Measurements from ENCODE around the gene TTC7B. TPM values are rescaled to one million over a fixed set of nuclear protein-coding genes. Genes with fewer than 3 reads are reported as not detected.
A peak's percentile ranks its signal among the peaks of the same experiment; 100 is the strongest.

The TTC7B gene
- total RNA-seq, 4 donors from 2014 or later: 3.3 to 18.1 (median 10.0) TPM

DNA sequence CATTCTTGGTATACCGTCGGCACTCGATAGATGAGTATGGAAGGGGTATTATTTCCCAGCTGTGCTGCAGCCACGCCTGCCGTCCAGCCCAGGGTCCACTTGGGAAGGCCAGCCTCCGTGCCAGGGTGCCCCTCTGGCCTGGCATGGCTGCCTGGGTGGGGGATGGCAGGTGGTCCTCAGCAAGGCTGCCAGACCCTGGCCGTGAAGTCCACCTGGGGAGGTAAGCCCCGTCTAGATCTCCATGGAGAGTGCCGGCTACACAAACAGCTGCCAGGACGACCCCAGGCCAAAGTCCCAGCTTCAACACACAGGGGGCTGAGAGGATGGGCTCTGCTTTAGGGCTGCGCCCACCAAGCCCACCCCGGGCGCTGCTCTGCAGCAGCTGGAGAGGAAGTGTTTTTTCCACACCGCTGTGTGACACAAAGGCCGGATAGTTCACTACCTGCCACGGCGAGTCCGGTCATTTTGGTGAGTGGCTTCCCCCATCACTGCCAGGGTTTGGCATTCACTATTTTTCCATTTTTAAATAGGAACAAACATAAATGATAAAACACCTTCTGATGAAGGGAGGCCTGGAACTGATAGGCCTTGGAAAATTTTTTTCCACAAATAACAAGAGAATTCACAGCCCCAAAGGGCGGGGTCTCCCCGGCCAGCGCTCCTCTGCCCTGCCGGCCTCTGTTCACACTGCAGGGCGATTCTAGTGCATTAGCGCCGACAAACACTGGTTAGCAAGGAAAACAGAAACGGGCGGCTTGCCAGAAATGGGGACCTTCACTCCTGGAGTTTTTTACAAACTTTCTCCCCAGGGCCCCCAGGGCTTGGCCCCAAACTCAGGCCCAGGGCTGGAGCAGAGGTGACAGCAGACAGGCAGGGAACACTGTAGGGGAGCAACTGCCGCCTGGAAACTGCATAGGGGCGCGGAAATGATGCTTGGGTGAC is 257.9 kb downstream of the TTC7B start:
- WGBS, 2 donors: 79 to 89% methylated on average over 12 to 15 of the region's 30 CpGs
- H3K27ac ChIP-seq: no peak overlapping the region
- no peaks in the 10 kb centered on the region for H3K9me3 ChIP-seq
- H3K4me3 ChIP-seq: no peak overlapping the region
- H3K27me3 ChIP-seq: no peaks in the 10 kb centered on the region
- peaks cover 0 to 17% (median 6%) of the 10 kb centered on the region in 3 donors for H3K4me1 ChIP-seq
- no peaks in the 10 kb centered on the region for H3K36me3 ChIP-seq
- TF ChIP-seq POLR2A (IDR thresholded peaks at IDR 0.05): no peak
- DNase-seq: no peak
- intact Hi-C loops (cut with DNase I): no loop called here

DNA sequence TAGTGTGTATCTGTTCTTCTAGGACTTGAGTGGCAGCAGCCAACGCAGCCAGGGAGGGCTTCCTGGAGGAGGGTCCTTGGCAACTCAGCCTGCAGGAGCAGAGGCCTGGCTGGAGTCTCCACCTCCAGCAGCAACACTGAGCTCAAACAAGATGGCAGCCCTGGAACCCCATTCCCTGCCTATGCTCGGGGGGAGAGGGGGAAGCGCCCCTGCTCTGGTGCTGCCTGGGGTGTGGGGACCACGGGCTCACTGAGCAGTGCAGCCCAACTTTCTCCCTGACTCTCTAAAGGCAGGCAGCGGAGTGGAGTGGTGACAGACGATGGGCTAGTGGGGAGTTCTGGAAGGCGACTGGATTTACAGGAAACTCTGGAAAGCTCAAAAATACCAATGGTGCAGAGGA is 258.7 kb downstream of the TTC7B start:
- H3K27ac ChIP-seq: no peak overlapping the region
- no peak overlapping the region for H3K4me3 ChIP-seq
- intact Hi-C loops (cut with DNase I): no loop called here
- WGBS, 2 donors: no CpG with 5 or more reads among the region's 7 CpGs
- H3K9me3 ChIP-seq: no peaks in the 10 kb centered on the region
- H3K4me1 ChIP-seq: peaks cover 0 to 18% (median 6%) of the 10 kb centered on the region in 3 donors
- H3K27me3 ChIP-seq: no peaks in the 10 kb centered on the region
- TF ChIP-seq POLR2A (IDR thresholded peaks at IDR 0.05): no peak
- TF ChIP-seq, protein P1, sequence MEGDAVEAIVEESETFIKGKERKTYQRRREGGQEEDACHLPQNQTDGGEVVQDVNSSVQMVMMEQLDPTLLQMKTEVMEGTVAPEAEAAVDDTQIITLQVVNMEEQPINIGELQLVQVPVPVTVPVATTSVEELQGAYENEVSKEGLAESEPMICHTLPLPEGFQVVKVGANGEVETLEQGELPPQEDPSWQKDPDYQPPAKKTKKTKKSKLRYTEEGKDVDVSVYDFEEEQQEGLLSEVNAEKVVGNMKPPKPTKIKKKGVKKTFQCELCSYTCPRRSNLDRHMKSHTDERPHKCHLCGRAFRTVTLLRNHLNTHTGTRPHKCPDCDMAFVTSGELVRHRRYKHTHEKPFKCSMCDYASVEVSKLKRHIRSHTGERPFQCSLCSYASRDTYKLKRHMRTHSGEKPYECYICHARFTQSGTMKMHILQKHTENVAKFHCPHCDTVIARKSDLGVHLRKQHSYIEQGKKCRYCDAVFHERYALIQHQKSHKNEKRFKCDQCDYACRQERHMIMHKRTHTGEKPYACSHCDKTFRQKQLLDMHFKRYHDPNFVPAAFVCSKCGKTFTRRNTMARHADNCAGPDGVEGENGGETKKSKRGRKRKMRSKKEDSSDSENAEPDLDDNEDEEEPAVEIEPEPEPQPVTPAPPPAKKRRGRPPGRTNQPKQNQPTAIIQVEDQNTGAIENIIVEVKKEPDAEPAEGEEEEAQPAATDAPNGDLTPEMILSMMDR (IDR thresholded peaks at IDR 0.05): no peak
- no peaks in the 10 kb centered on the region for H3K36me3 ChIP-seq
- no peak for DNase-seq

DNA sequence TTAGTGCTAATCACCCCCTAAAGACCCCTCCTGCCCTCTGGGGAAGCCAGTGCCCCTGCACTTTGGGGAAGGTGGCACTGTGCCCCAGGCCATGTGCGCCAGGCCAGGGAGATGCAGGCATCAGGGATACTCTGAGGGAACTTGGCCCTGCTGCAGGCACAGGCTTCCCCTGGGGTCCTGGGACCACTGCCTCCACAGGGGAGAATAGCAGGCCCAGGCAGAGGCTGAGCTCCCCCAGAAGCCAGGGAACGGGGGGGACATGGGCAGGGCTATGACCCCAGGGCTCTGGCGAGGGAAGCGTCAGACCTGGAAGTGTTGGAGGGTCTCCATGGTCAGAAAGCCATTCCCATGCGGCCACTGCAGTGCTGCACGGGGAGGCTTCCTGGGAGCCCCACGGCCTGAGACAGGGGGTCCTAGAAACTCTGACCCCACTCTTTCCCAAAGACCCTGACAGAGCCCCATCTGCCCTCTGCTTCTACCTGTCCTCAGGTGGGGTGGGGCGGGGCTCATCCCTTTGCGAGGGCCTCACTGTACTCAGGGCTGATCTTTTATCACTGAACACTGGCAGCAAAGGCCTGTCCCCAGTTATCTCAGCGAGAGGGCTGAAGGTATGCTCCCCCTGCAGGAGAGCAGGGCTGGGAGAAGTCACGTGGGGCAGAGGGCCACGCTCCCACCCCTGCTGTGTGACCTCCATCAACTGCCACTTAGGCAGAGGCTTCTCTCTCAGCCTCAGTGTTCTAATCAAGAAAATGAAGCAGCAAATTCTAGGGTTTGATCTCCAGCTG is 259.4 kb downstream of the TTC7B start:
- no peak overlapping the region for H3K4me3 ChIP-seq
- no peak for DNase-seq
- 80 to 85% methylated on average over 1 to 7 of the region's 12 CpGs for WGBS, 2 donors
- H3K9me3 ChIP-seq: no peaks in the 10 kb centered on the region
- no peaks in the 10 kb centered on the region for H3K36me3 ChIP-seq
- no peak overlapping the region for H3K27ac ChIP-seq
- H3K27me3 ChIP-seq: no peaks in the 10 kb centered on the region
- intact Hi-C loops (cut with DNase I): no loop called here
- TF ChIP-seq, protein P1 (IDR thresholded peaks at IDR 0.05): no peak
- no peak for TF ChIP-seq POLR2A (IDR thresholded peaks at IDR 0.05)
- peaks cover under 1 to 25% (median 9%) of the 10 kb centered on the region in 3 donors for H3K4me1 ChIP-seq

DNA sequence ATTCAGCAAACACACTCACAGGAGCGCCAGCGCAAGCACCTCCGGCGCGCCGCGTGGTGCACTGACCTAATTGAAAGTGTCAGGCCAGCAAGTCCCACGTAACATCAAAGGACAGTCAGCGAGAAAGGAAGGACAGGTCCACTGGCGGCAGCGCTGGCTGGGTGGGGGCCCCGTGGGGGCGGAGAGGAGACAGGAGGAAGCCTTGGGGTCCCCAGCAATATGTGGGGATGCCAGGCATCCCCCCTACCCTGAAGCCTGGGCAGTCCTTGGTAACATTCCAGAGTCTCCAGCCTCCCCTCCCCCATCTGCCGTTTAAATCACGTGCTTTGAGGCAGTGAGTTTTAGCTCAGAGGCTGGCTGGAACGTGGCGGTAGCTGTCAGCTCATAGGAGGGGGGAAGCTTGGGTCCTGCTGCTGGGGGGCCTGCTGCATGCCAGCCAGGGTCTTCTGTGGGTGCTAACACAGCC is 260.2 kb downstream of the TTC7B start:
- intact Hi-C loops (cut with DNase I): no loop called here
- Histone ChIP-seq H3K4me3 (no peak overlapping the region), H3K9me3 (no peaks in the 10 kb centered on the region), H3K4me1 (peaks cover 9 to 33% (median 15%) of the 10 kb centered on the region in 3 donors), H3K36me3 (no peaks in the 10 kb centered on the region), H3K27me3 (no peaks in the 10 kb centered on the region), H3K27ac (no peak overlapping the region)
- DNase-seq: no peak
- TF ChIP-seq, protein P1 (IDR thresholded peaks at IDR 0.05): no peak
- no peak for TF ChIP-seq POLR2A (IDR thresholded peaks at IDR 0.05)
- WGBS, 2 donors: 20 to 67% methylated on average over 1 to 2 of the region's 17 CpGs

DNA sequence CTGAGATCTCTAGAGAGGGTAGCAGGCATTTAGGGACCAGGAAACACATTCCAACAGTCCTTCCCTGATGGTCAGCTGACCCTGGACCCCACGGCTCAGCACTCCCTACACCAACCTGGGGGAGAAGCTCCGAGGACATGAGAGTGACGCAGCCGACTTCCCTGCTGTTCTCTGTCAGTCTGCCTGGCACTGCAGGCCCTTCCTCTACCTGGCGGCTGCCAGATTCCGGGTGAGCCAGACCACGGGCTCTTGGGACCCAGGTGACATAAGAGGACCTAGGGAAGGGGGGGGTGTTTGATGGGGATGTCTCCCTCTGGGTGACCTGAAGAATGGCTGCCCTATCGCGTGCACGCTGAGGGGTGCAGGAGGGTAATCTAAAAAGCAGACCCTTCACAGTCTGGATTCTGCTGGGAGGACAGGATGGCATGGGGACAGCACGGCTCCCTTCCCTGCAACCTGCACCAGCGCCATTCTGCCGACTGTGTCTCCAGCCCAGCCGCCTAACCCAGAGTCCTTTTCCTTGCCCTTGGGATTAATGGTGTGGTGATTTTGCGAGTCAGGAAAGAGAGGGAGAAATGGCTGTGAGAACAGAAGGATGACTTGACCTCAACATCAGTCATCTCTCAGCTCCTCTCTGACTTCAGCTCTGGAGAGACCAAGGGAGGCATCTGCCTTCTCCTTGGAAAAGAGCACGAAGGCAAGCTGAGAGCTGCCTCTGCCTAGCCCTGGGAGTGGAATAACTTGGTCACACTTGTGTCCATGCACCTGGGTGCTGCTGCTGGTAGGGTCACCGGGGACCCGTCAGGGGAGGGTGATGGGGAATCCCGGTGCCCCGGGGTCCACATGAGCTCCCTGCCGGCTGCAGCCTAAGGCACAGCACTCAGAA is 260.9 kb downstream of the TTC7B start:
- Histone ChIP-seq H3K27ac (peak overlapping the region in 1 of 4 donors; percentile 74), H3K9me3 (no peaks in the 10 kb centered on the region), H3K4me1 (peaks cover 10 to 39% (median 15%) of the 10 kb centered on the region in 3 donors), H3K27me3 (no peaks in the 10 kb centered on the region), H3K4me3 (no peak overlapping the region), H3K36me3 (no peaks in the 10 kb centered on the region)
- TF ChIP-seq POLR2A (IDR thresholded peaks at IDR 0.05): no peak
- TF ChIP-seq, protein P1 (IDR thresholded peaks at IDR 0.05): no peak
- DNase-seq: no peak
- intact Hi-C loops (cut with DNase I): no loop called here
- WGBS, 2 donors: 74 to 90% methylated on average over 10 of the region's 21 CpGs

All from esophagus squamous epithelium (tissue), 5 donors.